ENCODE data around the gene ENPP6. TPM values are rescaled to one million over a fixed set of nuclear protein-coding genes. Genes with fewer than 3 reads are reported as not detected.
"Not testable (repeated sequence)": the region's sequence is repeated elsewhere in the genome, so short reads cannot be mapped to it uniquely, and the experiment has no call there.

The ENPP6 gene
- total RNA-seq, 1 donor from 2014 or later = 0.76 TPM

DNA sequence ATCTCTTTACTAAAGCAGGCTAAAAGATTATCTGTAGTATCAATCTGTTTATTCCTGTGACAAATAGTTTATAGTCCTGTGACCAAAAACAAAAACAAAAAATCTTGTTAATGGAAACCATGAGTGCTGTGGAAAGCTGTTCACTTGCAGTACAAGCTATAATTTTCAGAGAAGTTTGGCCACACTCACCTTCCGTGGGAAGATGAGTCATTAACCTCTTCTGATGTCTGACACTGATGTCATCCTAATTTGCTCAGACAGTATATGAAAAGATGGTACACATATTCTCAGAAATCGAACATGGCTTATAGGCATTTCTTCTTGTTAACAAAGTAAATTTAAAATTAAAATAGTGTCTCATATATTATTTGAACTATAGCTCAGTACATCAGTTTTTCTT, 19.9 kb upstream of the ENPP6 start:
- no peak for DNase-seq (ENCODE audit: extremely low read depth, low read depth, low spot score)

DNA sequence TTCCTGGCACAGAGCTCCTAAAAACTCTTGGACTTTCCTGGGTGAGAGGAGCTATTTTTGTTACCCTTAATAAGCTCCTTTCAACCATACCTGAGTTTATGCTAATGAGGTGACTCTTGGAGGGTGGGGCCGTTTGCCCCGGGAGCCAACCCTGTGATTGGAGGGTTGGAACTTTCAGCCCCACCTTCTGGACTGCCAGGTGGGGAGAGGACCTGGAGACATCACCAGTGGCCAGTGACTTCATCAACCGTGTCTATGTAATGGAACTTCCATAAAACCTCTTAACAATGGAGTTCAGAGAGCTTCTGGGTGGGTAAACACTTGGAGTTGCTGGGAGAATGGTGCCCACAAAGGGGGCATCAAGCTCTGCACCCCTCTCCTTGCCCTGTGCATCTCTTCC, 17.9 kb upstream of the ENPP6 start:
- DNase-seq (ENCODE audit: extremely low read depth, low read depth, low spot score) = no peak

DNA sequence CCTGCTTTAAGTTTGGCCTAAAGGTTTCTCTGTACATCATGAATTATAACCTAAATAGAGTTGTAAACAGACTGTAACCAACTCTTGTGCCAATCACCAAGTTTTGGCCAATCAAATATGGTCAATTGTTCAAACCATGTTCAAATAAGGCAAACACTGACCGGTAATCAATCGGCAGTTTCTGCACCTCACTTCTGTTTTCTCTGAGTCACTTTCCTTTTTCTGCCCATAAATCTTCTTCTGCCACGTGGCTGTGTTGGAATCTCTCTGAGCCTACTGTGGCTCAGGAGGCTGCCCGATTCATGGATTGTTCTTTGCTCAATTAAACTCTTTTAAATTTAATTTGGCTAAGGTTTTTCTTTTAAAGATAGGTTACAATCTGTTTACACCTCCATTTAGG, 16.5 kb upstream of the ENPP6 start:
- no peak for DNase-seq (ENCODE audit: extremely low read depth, low read depth, low spot score)

DNA sequence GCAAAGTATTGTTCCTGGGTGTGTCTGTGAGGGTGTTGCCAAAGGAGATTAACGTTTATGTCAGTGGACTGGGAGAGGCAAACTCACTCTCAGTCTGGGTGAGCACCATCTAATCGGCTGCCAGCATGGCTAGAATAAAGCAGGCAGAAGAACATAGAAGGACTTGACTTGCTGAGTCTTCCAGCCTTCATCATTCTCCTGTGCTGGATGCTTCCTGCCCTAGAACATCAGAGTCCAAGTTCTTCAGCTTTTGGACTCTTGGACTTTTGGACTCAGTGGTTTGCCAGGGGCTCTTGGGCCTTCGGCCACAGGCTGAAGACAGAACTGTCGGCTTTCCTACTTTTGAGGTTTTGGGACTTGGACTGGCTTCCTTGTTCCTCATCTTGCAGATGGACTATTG, 15.3 kb upstream of the ENPP6 start:
- DNase-seq (ENCODE audit: extremely low read depth, low read depth, low spot score) = no peak

DNA sequence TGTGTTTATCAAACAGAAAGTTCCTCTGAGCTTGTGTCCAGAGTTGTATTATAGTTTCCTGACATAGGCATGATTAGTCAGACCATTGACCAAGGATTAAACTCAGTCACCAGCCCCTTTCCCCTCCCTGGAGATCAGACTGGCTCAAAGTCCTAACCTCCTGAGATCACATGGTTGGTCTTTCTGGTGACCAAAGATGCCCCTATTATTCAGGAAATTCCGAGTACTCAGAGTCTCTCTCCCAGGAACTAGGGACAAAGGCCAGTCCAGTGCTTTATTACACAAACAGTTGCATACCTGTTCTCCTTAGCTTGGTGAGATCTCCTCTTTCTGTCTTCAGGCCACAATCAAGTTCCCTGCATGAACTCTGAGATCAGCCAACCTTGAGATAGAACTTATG, 14.5 kb upstream of the ENPP6 start:
- no peak for DNase-seq (ENCODE audit: extremely low read depth, low read depth, low spot score)

DNA sequence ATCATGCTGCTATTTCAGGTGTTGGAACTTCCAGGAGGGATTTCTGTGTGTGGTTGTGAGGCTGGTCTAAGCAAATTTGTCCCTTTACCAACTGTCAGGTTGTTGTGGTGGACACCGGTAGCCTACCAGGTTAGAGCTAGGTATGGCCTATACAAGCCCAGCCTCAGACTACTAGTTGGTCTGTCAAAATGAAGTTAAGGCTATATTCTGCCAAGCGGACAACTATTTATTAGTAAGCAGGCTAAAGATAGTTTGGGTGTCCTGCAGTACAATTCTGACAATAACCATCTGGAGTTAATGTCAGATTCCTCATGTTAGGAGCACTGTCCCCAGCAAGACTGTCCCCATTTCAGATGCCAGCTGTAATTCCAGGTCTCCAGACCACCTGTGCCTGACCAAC, 13.9 kb upstream of the ENPP6 start:
- DNase-seq (ENCODE audit: extremely low read depth, low read depth, low spot score) = no peak

DNA sequence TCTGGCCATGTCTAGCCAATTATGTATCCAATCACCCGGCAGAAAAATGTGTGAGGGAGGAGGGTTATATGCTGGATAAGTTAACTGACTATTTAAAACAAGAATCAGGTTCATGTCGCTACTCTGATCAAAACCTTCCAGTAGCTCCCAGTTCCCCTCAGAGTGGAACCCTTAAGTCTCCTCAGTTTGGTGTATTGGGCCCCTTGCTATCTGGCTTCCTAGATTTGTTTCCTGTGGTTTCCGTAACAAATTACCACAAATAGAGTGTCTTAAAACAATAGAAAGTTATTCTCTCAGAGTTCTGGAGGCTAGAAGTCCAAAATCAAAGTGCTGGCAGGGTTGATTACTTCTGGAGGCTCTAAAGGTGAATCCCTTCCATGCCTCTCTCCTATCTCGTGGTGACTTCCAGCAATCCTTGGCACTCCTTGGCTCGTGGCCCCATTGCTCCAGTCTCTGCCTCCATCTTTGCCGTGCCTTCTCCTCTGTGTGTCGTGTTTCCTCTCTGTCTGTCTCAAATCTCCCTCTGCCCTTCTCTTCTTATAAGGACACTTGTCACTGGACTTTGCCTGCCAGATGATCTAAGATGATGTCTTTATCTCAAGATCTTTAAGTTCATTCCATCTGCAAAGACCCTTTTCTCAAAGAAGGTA, 10.5 kb upstream of the ENPP6 start:
- no peak for DNase-seq (ENCODE audit: extremely low read depth, low read depth, low spot score)

DNA sequence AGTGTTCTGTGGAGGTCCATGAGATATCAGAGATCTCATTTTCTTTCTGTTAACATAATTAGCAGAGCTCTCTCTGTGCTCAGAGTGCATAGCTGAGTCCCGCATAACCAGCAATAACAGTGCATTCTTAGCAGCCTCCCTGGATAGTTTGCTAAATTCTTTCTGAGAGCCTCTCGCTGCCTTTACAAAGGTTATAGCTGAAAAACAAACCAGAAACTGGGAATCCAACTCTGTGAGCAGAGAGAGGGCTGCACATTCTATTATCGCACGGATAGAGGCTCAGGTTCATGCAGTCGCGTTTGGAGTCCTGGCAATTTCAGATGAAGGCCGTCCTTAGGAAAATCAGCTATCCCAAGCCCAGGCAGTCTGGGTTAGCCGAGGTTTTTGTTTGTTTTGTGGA, 1.2 kb downstream of the ENPP6 start:
- DNase-seq (ENCODE audit: extremely low read depth, low read depth, low spot score) = no peak

DNA sequence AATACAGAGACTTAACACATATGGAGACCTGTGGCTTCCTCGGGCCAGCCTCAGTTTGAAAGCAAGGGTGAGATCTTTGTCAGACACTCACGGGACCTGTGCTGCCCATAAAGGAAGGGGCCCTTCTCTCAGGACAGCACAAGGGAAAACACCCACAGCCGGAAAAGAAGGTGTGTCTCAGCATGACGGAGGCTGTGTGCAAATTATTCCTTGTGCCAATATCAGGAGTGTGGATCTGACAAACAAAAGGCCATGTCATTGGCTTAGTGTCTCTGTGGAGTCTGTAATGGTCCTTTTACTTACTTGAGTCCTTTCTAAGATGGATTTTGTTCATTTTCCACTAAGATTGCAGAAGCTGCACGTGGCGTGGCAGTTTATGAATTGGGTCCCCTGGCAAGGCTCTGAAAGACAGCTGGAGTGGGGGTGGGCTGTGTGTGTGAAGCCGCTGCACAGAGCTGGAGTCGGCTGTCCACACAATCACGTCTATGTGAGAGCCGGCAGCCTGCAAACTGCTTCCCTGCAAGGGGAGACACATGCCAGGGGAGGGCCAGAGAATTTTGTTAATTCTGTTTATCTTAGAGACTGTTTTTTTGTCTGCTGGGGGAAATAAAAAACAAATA, 1.9 kb downstream of the ENPP6 start:
- DNase-seq (ENCODE audit: extremely low read depth, low read depth, low spot score) = no peak

DNA sequence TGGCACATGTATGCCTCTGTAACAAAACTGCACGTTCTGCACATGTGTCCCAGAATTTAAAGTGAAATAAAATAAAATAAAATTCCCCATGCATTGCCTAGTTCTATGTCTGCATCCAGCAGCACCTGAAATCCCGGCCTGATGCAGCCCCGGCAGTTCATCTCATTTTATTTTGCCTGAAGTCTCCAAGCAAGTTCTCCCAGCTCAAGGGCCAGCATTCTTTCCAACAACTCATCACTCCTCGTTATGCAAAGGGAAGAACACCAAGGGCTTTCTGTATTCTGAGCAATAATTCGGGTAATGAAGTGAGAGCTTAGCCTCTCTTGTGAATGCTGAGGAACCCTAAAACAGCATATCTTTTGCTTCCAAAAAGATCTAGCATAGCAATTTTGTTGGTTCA, 2.7 kb downstream of the ENPP6 start:
- no peak for DNase-seq (ENCODE audit: extremely low read depth, low read depth, low spot score)

DNA sequence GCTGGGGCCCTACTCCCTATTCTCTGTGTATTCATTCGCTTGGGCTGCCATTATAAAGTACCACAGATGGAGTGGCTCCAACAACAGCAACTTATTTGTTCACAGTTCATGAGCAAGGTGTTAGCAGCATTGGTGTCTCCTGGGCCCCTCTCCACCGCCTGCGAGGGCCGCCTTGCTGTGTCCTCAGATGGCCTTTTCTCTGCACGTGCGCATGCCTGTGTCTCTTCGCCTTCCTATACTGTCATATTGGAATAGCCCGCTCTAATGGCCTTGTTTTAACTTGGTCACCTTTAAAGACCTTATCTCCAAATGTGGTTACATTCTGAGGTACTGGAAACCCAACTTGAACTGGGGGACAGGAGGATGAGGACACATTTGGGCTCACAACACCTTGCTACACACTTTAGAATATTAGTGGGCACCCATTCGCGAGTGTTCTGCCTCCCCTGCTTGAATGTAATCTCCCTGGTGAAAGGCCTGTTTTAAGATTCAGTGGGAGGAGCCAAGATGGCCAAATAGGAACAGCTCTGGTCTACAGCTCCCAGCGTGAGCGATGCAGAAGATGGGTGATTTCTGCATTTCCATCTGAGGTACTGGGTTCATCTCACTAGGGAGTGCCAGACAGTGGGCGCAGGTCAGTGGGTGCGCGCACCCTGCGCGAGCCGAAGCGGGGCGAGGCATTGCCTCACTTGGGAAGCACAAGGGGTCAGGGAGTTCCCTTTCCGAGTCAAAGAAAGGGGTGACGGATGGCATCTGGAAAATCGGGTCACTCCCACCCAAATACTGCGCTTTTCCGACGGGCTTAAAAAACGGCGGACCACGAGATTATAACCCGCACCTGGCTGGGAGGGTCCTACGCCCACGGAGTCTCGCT, 9.7 kb downstream of the ENPP6 start:
- not testable (repeated sequence) for DNase-seq (ENCODE audit: extremely low read depth, low read depth, low spot score)

DNA sequence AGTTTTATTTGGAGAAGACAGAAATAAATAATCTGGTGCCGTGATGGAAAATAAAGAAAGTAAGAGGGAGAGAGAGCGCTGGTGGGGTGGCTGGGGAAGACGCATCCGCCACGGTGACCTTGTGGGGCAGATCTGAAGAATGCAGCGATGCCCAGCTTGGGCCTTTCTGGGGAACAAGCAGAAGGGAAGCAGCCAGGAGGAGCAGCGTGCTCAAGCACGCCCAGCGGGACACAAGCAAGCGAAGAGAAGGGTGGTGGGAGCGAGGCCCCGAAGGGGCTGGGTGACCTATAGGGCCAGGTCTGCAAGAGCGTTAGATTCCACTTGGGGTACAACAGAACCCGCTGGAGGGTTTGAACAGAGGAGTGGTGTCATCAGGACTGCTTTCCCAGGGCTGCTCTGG, 12.4 kb downstream of the ENPP6 start:
- no peak for DNase-seq (ENCODE audit: extremely low read depth, low read depth, low spot score)

DNA sequence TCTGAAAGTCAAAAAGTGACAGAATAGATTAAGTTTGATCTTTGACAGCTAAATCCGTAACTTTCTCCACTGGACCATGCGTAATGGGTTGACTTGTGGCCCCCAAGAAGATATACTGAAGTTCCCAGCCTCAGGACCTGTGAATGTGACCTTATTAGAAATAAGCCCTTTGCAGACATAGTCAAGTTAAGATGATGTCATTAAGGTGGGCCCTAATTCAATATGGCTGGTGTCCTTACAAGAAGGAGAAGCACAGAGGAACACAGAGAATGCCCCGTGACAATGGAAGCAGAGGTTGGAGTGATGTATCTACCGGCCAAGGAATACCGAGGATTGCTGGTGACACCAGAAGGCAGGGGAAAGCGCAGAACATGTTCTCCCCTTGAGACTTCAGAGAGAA, 14.4 kb downstream of the ENPP6 start:
- no peak for DNase-seq (ENCODE audit: extremely low read depth, low read depth, low spot score)

DNA sequence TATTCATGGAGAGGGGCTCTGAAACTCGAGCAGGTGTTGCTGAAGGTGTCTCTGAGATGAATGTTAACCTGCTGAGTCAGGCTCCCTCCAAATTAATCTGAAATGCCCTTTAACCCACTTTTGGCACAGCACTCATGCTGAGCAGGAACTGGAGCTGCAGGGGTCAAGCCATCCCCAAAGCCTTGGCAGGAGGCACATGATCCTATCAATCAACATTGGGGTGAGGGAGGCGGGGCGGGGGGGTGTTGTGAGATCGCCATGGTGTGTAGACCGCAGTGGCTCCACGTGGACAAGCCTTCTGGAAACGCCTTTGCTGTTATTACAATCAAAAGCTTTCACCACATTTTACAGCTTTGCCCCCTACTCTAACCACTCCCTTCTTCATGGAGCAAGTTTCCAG, 16.5 kb downstream of the ENPP6 start:
- DNase-seq (ENCODE audit: extremely low read depth, low read depth, low spot score) = no peak

DNA sequence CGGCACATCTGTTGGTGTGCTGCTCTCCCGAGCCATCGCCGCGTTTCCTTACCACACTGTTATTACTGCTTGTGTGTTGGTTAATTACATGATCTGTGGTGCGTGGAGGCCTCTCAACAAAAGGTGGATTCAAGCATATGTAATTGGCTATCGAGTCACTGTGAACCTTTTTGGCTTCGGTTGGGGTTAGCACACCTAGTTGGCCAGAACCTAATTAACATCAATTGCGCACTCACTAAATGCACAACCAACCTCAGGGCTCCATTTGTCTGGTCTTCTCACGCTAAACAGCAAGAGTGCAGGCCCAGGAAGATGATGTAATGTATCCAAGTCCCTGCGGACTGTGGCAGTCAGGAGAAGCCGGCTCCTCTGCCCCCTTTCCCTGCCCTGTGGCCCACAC, 17.4 kb downstream of the ENPP6 start:
- no peak for DNase-seq (ENCODE audit: extremely low read depth, low read depth, low spot score)

DNA sequence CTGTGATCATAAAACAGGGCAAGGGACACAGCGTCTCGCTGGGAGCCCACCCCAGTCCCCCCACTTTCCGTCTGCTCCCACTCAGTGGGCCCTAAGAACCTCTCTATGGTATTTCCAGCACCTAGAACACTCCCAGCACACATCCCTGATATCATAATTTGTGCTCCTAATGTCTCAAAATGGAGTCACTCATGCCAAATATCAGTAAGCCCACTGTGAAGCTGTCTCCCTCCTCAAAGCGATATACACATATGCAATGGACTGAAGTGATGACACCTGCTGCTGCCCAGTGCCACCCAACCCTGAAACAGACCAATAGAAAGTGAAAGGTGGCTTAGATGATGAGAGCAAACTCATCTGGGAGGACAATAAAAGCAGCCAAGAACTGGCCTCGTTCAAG, 17.9 kb downstream of the ENPP6 start:
- DNase-seq (ENCODE audit: extremely low read depth, low read depth, low spot score) = no peak

DNA sequence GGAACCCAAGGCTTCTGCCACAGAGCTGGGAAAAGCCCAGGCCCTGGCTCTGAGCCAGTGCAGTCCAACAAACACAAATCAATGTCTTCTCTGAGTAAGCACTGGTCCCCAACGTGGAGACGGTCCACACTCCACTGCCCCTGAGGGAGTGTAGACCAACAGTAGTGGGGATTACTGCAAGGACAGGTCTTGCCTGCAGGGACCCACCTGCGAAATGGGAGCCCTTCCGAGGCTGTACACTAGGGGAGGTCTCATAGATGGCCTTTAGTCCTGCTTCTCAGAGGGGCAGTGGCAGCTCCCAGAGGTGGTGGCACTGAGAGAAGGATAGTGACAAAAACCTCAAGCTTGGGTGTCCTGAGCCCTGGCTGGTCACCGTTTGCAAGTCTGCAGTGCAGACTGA, 19.5 kb downstream of the ENPP6 start:
- no peak for DNase-seq (ENCODE audit: extremely low read depth, low read depth, low spot score)

DNA sequence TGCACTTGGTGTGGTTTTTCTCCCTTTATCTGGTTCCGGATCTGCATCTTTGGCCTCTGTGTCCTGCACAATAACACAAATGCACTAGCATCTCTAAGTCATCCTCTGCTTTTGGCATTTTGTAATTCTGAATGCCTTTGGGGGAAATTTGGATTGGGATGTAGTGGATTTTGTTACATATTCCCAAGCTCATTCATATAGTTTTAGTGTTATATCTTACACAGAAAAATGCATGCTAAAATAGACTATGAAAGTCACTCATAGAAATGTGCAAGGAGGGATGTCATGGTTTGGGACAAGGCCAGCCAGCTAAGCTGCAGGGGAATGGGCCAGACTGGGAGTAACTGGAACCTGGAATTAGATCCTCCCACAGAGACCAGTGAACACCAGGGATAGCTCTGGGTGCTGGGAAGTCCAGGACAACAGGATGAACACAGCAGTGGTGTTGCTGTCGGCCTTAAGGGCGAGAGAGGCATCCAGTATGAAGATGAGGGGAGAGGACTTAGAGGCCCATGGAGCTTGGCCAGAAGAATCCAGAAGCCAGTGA, 20.1 kb downstream of the ENPP6 start:
- no peak for DNase-seq (ENCODE audit: extremely low read depth, low read depth, low spot score)

DNA sequence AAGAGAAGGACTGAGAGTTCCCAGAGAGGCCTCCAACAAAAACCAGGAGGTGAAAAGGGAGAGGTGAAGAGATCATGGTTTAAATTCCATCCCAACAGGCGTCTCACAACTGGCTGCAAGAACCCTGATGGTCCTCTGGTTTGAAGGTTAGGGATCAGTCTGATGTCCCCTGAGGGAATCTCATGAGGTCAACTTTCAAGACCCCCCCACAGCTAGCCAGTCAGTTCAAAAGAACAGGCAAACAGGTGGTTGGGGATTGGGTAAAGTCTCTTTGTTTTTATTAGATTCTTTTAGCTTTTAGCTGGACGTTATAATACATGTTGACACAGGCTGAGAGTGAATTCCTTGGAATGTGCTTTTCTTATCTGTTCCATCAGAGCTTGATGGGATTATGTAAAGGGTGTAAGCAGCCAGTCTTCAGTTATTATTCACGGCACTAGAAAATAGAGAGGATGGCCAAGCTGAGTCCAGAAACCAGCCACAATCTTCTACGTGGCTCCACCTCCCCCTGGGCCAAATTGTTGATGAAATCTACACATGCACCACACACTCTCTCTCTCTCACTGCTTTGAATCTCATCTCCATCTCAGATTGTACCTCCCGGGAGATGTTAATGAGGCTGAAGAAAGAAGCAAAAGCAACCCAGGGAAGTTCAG, 20.8 kb downstream of the ENPP6 start:
- DNase-seq (ENCODE audit: extremely low read depth, low read depth, low spot score) = no peak

DNA sequence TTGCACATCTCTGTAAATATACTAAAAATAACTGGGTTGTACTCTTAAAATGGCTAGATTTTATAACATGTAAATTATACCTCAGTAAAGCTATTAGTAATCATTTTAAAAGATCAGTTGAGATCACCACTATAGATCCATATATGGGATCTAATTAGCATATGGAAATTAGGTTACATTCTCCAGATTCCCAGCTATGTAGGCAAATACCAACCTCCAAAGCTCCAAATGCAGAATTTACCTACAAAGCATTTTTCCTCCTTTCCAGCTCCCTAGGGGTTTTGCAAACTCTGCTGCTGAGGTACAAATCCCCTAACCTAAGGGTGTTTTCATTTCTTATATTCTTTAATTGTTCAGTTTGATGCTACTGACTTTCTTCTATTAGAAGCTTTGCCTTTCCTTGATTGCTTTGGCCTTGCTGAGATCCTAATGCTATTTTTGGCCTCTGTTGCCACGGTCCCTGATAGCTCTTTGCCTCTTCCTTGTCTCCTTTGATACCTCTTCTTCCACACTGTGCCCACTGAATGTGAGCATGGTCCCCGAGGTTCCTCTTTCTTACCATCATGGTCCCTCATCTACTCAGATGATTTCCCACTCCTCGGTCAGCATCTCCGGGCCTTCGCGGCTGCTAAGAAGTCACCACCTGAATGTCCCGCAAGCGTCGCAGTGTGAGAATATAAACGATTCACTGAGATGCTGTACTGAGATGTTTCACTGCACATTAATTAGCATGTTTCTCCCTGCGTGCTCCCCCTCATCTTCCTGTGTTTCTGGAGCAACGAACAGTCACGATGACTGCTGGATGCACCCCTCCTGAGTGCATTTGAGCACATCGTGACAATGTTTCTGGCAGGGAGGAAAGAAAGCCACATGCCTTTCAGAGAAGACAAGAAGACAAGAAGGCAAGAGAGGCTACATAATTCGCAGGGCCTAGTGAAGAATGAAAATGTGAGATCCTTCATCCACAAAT, 23.8 kb downstream of the ENPP6 start:
- DNase-seq (ENCODE audit: extremely low read depth, low read depth, low spot score) = no peak
